ENCODE results near the gene ZFHX3.

The ZFHX3 gene

GRCh38 chr16:72829846-72830775 is 217.8 kb downstream of the ZFHX3 start:
- no peak overlapping the region for H3K4me3 ChIP-seq (ENCODE audit: control insufficient read depth, low read depth, low read length)
- DNase-seq (ENCODE audit: low read depth) = peak; percentile 52
- TF ChIP-seq CTCF (conservative IDR thresholded peaks at IDR 0.05; ENCODE audit: control insufficient read depth, insufficient read depth, low read depth, low read length) = no peak

GRCh38 chr16:72827866-72828265 is 220.1 kb downstream of the ZFHX3 start:
- no peak for TF ChIP-seq CTCF (conservative IDR thresholded peaks at IDR 0.05; ENCODE audit: control insufficient read depth, insufficient read depth, low read depth, low read length)
- no peak for DNase-seq (ENCODE audit: low read depth)
- no peak overlapping the region for H3K4me3 ChIP-seq (ENCODE audit: control insufficient read depth, low read depth, low read length)

- no peak for DNase-seq (ENCODE audit: low read depth)
- H3K4me3 ChIP-seq (ENCODE audit: control insufficient read depth, low read depth, low read length) = no peak overlapping the region
- no peak for TF ChIP-seq CTCF (conservative IDR thresholded peaks at IDR 0.05; ENCODE audit: control insufficient read depth, insufficient read depth, low read depth, low read length)
These were observed 221.9 kb downstream of the ZFHX3 start for GRCh38 chr16:72825912-72826621.

DNA sequence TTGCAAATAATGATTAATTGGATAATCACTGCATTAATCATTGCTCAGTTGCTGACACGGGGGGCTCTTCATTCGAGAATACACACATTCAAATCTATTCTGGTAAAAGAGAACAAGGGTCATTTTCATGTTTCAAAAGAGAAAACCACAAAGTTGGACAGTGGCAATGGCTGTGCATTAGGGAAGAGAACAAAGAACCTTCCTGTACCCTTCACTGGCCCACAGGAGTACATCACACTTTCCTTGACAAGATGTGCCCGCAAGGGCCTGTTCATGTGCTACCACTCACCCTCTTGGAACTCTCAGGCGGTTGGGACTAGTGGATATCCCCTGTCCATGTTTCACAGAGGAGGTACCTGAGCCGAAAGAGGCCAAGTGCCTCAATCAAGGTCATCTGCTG is 223.2 kb downstream of the ZFHX3 start:
- no peak overlapping the region for H3K4me3 ChIP-seq (ENCODE audit: control insufficient read depth, low read depth, low read length)
- TF ChIP-seq CTCF (conservative IDR thresholded peaks at IDR 0.05; ENCODE audit: control insufficient read depth, insufficient read depth, low read depth, low read length) = no peak
- DNase-seq (ENCODE audit: low read depth) = no peak

- no peak overlapping the region for H3K4me3 ChIP-seq (ENCODE audit: control insufficient read depth, low read depth, low read length)
- DNase-seq (ENCODE audit: low read depth) = no peak
- no peak for TF ChIP-seq CTCF (conservative IDR thresholded peaks at IDR 0.05; ENCODE audit: control insufficient read depth, insufficient read depth, low read depth, low read length)
These were observed 223.9 kb downstream of the ZFHX3 start for GRCh38 chr16:72824027-72824426.

DNA sequence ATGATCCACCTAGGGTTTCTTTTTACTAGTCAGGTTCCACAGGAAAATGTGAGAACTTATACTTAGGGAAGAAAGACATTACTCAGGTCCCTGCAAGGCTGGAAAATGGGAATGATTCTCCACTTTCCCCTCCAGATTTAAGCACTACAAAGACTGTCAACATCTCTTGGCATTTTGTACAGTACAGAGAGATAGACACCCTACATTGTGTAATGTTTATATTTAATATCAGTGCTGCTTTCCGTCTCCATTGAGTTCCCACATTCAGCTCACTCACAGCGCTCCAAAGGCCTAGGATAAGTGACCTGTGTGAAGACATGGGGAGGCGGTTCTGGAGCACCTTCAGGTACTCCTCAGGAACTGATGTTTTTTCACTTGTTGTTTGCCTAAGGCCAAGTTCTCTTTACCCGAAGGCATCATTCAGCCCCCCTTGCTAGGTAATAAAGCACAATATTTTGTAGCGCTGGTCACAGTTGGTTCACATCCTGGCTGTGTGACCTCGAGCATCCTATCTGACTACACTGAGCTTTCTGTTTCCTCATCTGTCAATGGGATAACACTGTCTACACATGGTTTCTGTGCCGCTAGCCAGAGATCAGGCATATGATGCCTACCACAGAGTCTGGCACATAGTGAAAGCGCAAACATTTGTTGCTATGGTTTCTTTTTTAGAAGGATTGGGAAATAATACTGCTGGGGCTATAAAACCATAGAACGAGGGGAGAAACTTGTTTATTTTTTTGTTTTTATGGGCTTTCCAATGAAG is 226.6 kb downstream of the ZFHX3 start:
- no peak for TF ChIP-seq CTCF (conservative IDR thresholded peaks at IDR 0.05; ENCODE audit: control insufficient read depth, insufficient read depth, low read depth, low read length)
- no peak overlapping the region for H3K4me3 ChIP-seq (ENCODE audit: control insufficient read depth, low read depth, low read length)
- no peak for DNase-seq (ENCODE audit: low read depth)
